ENCODE results near the gene TSPAN18.

Gene TSPAN18

DNA sequence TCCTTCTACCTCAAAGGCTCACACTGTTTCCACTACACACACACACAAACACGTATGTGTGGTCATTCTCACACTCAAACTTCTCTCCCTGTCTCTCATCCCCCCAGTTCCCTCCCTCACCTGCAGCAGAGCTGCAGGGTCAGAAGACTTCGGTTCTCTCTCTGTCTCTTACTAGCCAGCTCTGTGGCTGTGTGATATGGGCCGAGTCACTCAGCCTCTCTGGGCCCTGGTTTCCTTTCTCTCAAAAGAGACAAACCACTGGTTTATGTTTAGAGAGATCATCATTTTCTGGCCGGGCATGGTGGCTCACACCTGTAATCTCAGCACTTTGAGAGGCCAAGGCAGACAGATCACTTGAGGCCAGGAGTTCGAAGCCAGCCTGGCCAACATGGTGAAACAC, 21.1 kb downstream of the TSPAN18 start:
- TF ChIP-seq, protein P1, sequence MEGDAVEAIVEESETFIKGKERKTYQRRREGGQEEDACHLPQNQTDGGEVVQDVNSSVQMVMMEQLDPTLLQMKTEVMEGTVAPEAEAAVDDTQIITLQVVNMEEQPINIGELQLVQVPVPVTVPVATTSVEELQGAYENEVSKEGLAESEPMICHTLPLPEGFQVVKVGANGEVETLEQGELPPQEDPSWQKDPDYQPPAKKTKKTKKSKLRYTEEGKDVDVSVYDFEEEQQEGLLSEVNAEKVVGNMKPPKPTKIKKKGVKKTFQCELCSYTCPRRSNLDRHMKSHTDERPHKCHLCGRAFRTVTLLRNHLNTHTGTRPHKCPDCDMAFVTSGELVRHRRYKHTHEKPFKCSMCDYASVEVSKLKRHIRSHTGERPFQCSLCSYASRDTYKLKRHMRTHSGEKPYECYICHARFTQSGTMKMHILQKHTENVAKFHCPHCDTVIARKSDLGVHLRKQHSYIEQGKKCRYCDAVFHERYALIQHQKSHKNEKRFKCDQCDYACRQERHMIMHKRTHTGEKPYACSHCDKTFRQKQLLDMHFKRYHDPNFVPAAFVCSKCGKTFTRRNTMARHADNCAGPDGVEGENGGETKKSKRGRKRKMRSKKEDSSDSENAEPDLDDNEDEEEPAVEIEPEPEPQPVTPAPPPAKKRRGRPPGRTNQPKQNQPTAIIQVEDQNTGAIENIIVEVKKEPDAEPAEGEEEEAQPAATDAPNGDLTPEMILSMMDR (conservative IDR thresholded peaks at IDR 0.05; ENCODE audit: control insufficient read depth, insufficient read depth, low read depth, low read length), result no peak
- no peak for DNase-seq (ENCODE audit: low read depth)
- H3K4me3 ChIP-seq (ENCODE audit: control insufficient read depth, low read depth, low read length), result no peak overlapping the region

- TF ChIP-seq, protein P1 (conservative IDR thresholded peaks at IDR 0.05; ENCODE audit: control insufficient read depth, insufficient read depth, low read depth, low read length), result no peak
- no peak for DNase-seq (ENCODE audit: low read depth)
- H3K4me3 ChIP-seq (ENCODE audit: control insufficient read depth, low read depth, low read length), result no peak overlapping the region
Measured at GRCh38 chr11:44748606-44749005, 21.8 kb downstream of the TSPAN18 start.

DNA sequence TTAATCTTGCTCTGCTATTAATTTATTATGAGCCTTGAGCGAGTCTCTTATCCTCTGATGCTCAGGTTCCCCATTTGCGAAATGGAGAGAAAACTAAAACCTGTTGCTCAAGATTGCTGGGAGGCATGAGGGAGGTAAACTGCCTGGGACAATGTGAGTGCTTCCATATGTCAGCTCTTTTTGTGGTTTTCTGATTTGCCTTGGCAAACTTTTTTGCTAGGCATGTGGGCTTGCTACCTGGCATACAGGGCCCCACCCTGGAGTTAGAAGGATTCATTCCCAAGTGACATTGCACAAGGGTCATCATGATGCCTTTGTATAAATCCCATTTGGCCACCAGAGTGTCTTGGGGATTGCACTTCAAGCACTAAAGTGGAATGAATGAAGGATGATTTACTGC, 22.4 kb downstream of the TSPAN18 start:
- DNase-seq (ENCODE audit: low read depth), result no peak
- H3K4me3 ChIP-seq (ENCODE audit: control insufficient read depth, low read depth, low read length), result no peak overlapping the region
- TF ChIP-seq, protein P1 (conservative IDR thresholded peaks at IDR 0.05; ENCODE audit: control insufficient read depth, insufficient read depth, low read depth, low read length), result no peak

GRCh38 chr11:44750551-44751465, 24.0 kb downstream of the TSPAN18 start:
- DNase-seq (ENCODE audit: low read depth), result no peak
- TF ChIP-seq, protein P1 (conservative IDR thresholded peaks at IDR 0.05; ENCODE audit: control insufficient read depth, insufficient read depth, low read depth, low read length), result no peak
- H3K4me3 ChIP-seq (ENCODE audit: control insufficient read depth, low read depth, low read length), result no peak overlapping the region

GRCh38 chr11:44752300-44752699, 25.5 kb downstream of the TSPAN18 start:
- TF ChIP-seq, protein P1 (conservative IDR thresholded peaks at IDR 0.05; ENCODE audit: control insufficient read depth, insufficient read depth, low read depth, low read length), result no peak
- no peak overlapping the region for H3K4me3 ChIP-seq (ENCODE audit: control insufficient read depth, low read depth, low read length)
- DNase-seq (ENCODE audit: low read depth), result no peak

GRCh38 chr11:44752713-44753112, 26.0 kb downstream of the TSPAN18 start:
- TF ChIP-seq, protein P1 (conservative IDR thresholded peaks at IDR 0.05; ENCODE audit: control insufficient read depth, insufficient read depth, low read depth, low read length), result no peak
- H3K4me3 ChIP-seq (ENCODE audit: control insufficient read depth, low read depth, low read length), result no peak overlapping the region
- no peak for DNase-seq (ENCODE audit: low read depth)

Data from fibroblast of mammary gland (primary cell).